Stimulated activated CD4-positive, alpha-beta T cell treated with anti-CD3 and anti-CD28 coated beads, Interleukin-4, amount 100 ng/mL, for 48 hours (primary cell): ENCODE results near the gene LINS1.

Experiments used
- DNase-seq, 2 donors: peaks; one replicate each; pipeline ENCODE4 v3.0.0-alpha.2; 2020; ENCODE audit warnings: low read depth in 2 of 2

LINS1 gene

GRCh38 chr15:100602064-100602822, at the start of gene LINS1, which contains the start of gene ASB7:
Gene LINS1 (minus strand): TSS chr15:100602184. CDS start chr15:100580842, 21,342 bp downstream.
Gene ASB7 (plus strand): TSS chr15:100602589. CDS start chr15:100612217, 9,628 bp downstream.
- peak; percentile 96 to 98 for DNase-seq

GRCh38 chr15:100651253-100651652, 49.3 kb upstream of the LINS1 start:
- no peak for DNase-seq

GRCh38 chr15:100650685-100651084, 48.7 kb upstream of the LINS1 start:
- DNase-seq: no peak

GRCh38 chr15:100648951-100649350, 47.0 kb upstream of the LINS1 start:
- DNase-seq: no peak

- no peak for DNase-seq
Observed at GRCh38 chr15:100645671-100646070, 43.7 kb upstream of the LINS1 start.

- no peak for DNase-seq
Observed at GRCh38 chr15:100642950-100643338, 41.0 kb upstream of the LINS1 start.

GRCh38 chr15:100642213-100642949, 40.4 kb upstream of the LINS1 start:
- DNase-seq: no peak

GRCh38 chr15:100638177-100638730, 36.3 kb upstream of the LINS1 start:
- no peak for DNase-seq

- DNase-seq: no peak
Observed at GRCh38 chr15:100635406-100636071, 33.6 kb upstream of the LINS1 start.

- no peak for DNase-seq
Observed at GRCh38 chr15:100633763-100634075, 31.7 kb upstream of the LINS1 start.

GRCh38 chr15:100631831-100632230, 29.8 kb upstream of the LINS1 start:
- DNase-seq: no peak

- no peak for DNase-seq
Observed at GRCh38 chr15:100628746-100629145, 26.8 kb upstream of the LINS1 start.

GRCh38 chr15:100627789-100628395, 25.9 kb upstream of the LINS1 start:
- DNase-seq: peak; percentile 28 to 33

- no peak for DNase-seq
Observed at GRCh38 chr15:100623301-100623700, 21.3 kb upstream of the LINS1 start.

- no peak for DNase-seq
Observed at GRCh38 chr15:100616700-100617099, 14.7 kb upstream of the LINS1 start.

- no peak for DNase-seq
Observed at GRCh38 chr15:100615801-100616200, 13.8 kb upstream of the LINS1 start.

GRCh38 chr15:100614918-100615317, 12.9 kb upstream of the LINS1 start:
- DNase-seq: no peak

- no peak for DNase-seq
Observed at GRCh38 chr15:100614336-100614735, 12.4 kb upstream of the LINS1 start.

- no peak for DNase-seq
Observed at GRCh38 chr15:100613208-100613607, 11.2 kb upstream of the LINS1 start.

- no peak for DNase-seq
Observed at GRCh38 chr15:100612539-100612938, 10.6 kb upstream of the LINS1 start.

- peak in 1 of 2 donors; percentile 43 for DNase-seq
Observed at GRCh38 chr15:100602823-100603393, 924 bp upstream of the LINS1 start.
